ENCODE data around the gene ARHGEF11. TPM values are rescaled to one million over a fixed set of nuclear protein-coding genes. Genes with fewer than 3 reads are reported as not detected.

Gene ARHGEF11
- total and polyA plus RNA-seq, 9 of the 15 experiments (the other 6 are each of a cell fraction or from before 2014, with no cell fraction given): 0.14 to 15.5 (median 9.0) TPM

GRCh38 chr1:156958247-156958714 is 87.3 kb downstream of the ARHGEF11 start (continued):
- TF ChIP-seq NKRF (IDR thresholded peaks at IDR 0.05; ENCODE audit: borderline replicate concordance) (no peak), NCOA4 (IDR thresholded peaks at IDR 0.05; ENCODE audit: partially characterized antibody) (no peak), RBM39 (optimal IDR thresholded peaks at IDR 0.05; ENCODE audit: low read depth, low read length) (no peak), DMBX1 (CRISPR knock-in tag; IDR thresholded peaks at IDR 0.05; ENCODE audit: borderline replicate concordance) (peak; percentile 96), ATF6 (CRISPR knock-in tag; IDR thresholded peaks at IDR 0.05) (no peak), ETS1 (conservative IDR thresholded peaks at IDR 0.05; ENCODE audit: control insufficient read depth, low read depth, low read length) (peak; percentile 72; the same call in 1 of the 2 replicates), TAL1 (IDR thresholded peaks at IDR 0.05) (peak; percentile 96), NR2F6 (CRISPR knock-in tag; IDR thresholded peaks at IDR 0.05) (no peak), BRF1 (IDR thresholded peaks at IDR 0.05; ENCODE audit: borderline replicate concordance, extremely low read depth, insufficient read length) (no peak), GATAD2A (IDR thresholded peaks at IDR 0.05) (peak; percentile 59; the same call in 1 of the 2 replicates), ZNF655 (CRISPR knock-in tag; IDR thresholded peaks at IDR 0.05) (no peak), CAMTA2 (CRISPR knock-in tag; conservative IDR thresholded peaks at IDR 0.05) (no peak), KLF10 (CRISPR knock-in tag; IDR thresholded peaks at IDR 0.05) (no peak), NBN (IDR thresholded peaks at IDR 0.05; ENCODE audit: low read depth) (peak; percentile 96), HDAC3 (IDR thresholded peaks at IDR 0.05; ENCODE audit: borderline replicate concordance, partially characterized antibody) (peak; percentile 92), ATF7 (IDR thresholded peaks at IDR 0.05) (peak; percentile 86), ZNF23 (CRISPR knock-in tag; IDR thresholded peaks at IDR 0.05) (peak; percentile 69), BDP1 (IDR thresholded peaks at IDR 0.05; ENCODE audit: insufficient read depth, insufficient read length) (no peak), KDM4B (IDR thresholded peaks at IDR 0.05; ENCODE audit: borderline replicate concordance in 2 of 2, low read depth in 1 of 2) (no peak), NFE2 (IDR thresholded peaks at IDR 0.05; ENCODE audit: low read depth) (peak; percentile 46; the same call in 1 of the 2 replicates), RBM22 (IDR thresholded peaks at IDR 0.05; ENCODE audit: low read depth, low read length, poor library complexity, severe bottlenecking) (no peak), ZBTB33 (CRISPR knock-in tag; IDR thresholded peaks at IDR 0.05) (no peak)

Data from K562 (cell line).